Endothelial cell of hepatic sinusoid (primary cell): ENCODE data around the gene PEDS1.
"Not testable (repeated sequence)": the region's sequence is repeated elsewhere in the genome, so short reads cannot be mapped to it uniquely, and the experiment has no call there.

Experiments
- in situ Hi-C: cut with HindIII; loops from 2 replicates; pipeline ENCODE4 v1.10.0; 2017; ENCODE audit warnings: low sequenced_read_pairs

PEDS1 gene

GRCh38 chr20:50115041-50115512 is 38.4 kb downstream of the PEDS1 start:
- in situ Hi-C loops: no loop called here

- in situ Hi-C loops: no loop called here
Observed at GRCh38 chr20:50113420-50114224, 39.9 kb downstream of the PEDS1 start.

GRCh38 chr20:50112512-50113419 is 40.8 kb downstream of the PEDS1 start, which contains the start of gene UBE2V1:
Gene UBE2V1, minus strand, starts transcription at chr20:50113150. Its CDS starts 22 bp downstream, at chr20:50113128.
- in situ Hi-C loops: no loop called here

GRCh38 chr20:50111829-50112495 is 41.6 kb downstream of the PEDS1 start:
- in situ Hi-C loops: no loop called here

GRCh38 chr20:50111120-50111828 is 42.2 kb downstream of the PEDS1 start:
- in situ Hi-C loops: no loop called here

- in situ Hi-C loops: no loop called here
Observed at GRCh38 chr20:50110141-50111047, 43.1 kb downstream of the PEDS1 start.

- in situ Hi-C loops: no loop called here
Observed at GRCh38 chr20:50108556-50109235, 44.8 kb downstream of the PEDS1 start.

GRCh38 chr20:50107796-50108331 is 45.7 kb downstream of the PEDS1 start:
- in situ Hi-C loops: no loop called here

- in situ Hi-C loops: no loop called here
Observed at GRCh38 chr20:50107086-50107660, 46.4 kb downstream of the PEDS1 start.

GRCh38 chr20:50106669-50107068 is 46.9 kb downstream of the PEDS1 start:
- in situ Hi-C loops: not testable (repeated sequence)
